Right ventricle myocardium superior (tissue), 1 donor: Measurements from ENCODE around the gene PPP2R2B. TPM values are rescaled to one million over a fixed set of nuclear protein-coding genes. Genes with fewer than 3 reads are reported as not detected.

Experiments used
- ATAC-seq: fragments of 200-7000 bp; cut with Tn5 transposase; one replicate; pipeline ENCODE4 v1.9.1; 2020; ENCODE audit warnings: mild to moderate bottlenecking; ENCODE audit not compliant: poor library complexity
- DNase-seq: peaks from one replicate; pipeline ENCODE4 v3.0.0-alpha.2; 2020
- intact Hi-C: fragments of 100-400 bp; cut with DNase I; formaldehyde crosslinking; loops from one replicate; pipeline ENCODE4 v1.11.2; 2022
- total RNA-seq: library from RNA; stranded (reverse); fragmentation: NEBNext Ultra II Directional; extraction: Animal tissue kit (Norgen Biotek cat#: 25700); gene quantifications from one replicate; pipeline ENCODE4 v1.2.1, GENCODE V29; 2021
- donor health status: DM: no; HTN: yes; CAD: no; lungs with severe emphysema.

PPP2R2B gene
- total RNA-seq, 1 donor from 2014 or later, result 0.19 TPM

DNA sequence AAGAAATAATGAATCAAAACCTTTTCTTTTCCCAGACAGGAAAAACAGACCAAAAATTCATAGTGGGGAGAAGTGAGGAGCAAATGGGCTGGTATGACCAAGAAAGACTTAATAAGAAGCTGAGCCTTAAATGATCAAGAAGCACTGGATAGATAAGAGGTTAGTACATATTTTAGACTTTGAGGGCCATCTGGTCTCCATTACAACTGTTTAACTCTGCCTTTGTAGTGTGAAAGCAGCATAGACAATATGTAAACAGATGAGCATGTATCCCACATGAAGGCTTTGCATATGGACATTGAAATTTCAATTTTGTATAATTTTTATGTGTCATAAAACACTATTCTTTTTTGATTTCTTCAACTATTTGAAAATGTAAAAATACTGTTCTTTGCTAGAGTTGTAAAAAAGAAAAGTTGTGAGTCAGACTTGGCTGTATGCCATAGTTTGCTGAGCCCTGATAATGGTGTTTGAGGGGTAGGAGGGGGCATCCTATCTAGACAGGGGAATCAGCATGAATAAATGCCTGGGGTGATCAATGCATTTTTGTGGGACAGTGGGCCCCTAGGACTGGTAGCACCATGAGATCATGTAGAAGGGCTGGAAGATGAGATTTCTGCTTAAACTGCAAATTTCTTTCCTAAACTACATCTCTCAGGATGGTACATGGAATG, 270.8 kb downstream of the PPP2R2B start:
- DNase-seq (no peak), ATAC-seq (no peak)
- intact Hi-C loops, result no loop called here

- intact Hi-C loops, result no loop called here
- no peak for DNase-seq
- no peak for ATAC-seq
Observed at GRCh38 chr5:146606893-146607292, 271.7 kb downstream of the PPP2R2B start.

DNA sequence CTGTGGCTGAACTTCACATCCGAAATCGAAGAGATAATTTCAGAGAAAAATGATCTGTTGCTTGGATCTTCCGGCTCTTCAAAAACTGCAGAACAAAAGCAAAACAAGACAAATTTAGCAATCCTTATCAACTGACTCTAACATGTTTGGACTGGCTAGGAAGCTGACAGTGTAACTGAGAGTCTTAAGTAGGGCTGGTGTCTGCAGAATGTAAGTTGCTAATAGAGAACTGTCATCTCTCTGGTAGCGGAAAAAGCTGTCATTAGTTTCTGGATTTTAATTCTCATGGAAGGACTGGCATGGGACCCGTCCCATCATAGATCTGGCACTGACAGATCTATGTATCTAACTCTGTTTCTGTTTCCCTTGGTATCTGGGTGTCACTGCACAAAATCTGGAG, 278.2 kb downstream of the PPP2R2B start:
- DNase-seq, result no peak
- intact Hi-C loops, result no loop called here
- no peak for ATAC-seq

GRCh38 chr5:146599261-146599660, 279.3 kb downstream of the PPP2R2B start:
- intact Hi-C loops, result no loop called here
- no peak for ATAC-seq
- no peak for DNase-seq

- ATAC-seq (no peak), DNase-seq (no peak)
- intact Hi-C loops, result no loop called here
Observed at GRCh38 chr5:146595088-146595487, 283.5 kb downstream of the PPP2R2B start.

DNA sequence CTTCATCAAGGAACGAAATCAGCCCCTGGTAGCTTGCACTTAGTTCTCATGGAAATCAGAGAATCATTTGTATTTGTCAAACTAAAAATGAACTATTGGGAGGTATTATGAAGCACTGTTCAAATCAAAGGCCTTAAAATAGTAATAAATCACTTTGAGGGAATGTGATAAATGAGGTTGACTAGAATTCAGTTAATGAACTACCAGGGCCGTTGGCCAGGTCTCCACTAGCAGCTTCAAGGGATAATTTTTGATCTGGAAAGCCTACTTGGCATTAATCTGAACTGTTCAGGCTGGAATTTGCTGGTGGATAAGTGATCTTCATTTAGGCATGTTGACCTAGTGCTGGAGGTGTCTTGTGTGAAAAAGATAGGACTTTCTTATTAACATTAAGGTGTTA, 286.2 kb downstream of the PPP2R2B start:
- DNase-seq, result no peak
- intact Hi-C loops, result no loop called here
- no peak for ATAC-seq

- intact Hi-C loops, result no loop called here
- ATAC-seq, result no peak
- DNase-seq, result no peak
Observed at GRCh38 chr5:146589028-146589345, 289.6 kb downstream of the PPP2R2B start.

- ATAC-seq (no peak), DNase-seq (no peak)
- intact Hi-C loops, result no loop called here
Observed at GRCh38 chr5:146588331-146589027, 290.1 kb downstream of the PPP2R2B start.

GRCh38 chr5:146586752-146587151, 291.8 kb downstream of the PPP2R2B start:
- DNase-seq, result no peak
- no peak for ATAC-seq
- intact Hi-C loops, result no loop called here

DNA sequence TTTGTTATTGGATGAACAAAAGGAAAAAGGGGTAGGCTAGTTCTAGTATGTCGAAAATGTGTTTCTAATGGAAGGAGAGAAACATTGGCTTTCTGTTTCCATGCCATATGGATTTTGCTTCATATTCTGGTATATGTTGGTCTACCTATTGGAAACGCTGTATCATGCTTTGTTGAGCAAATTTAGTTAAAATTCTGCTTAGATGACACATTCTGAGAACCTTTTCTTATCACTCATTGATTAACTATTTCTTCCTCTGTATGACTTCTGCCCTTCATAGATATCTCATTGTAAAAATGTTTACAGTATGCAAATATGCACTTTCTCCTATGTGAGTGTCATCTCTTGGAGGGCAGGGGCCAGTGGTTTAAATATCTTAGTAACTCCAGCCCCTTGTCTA, 293.8 kb downstream of the PPP2R2B start:
- ATAC-seq (no peak), DNase-seq (no peak)
- intact Hi-C loops, result no loop called here

DNA sequence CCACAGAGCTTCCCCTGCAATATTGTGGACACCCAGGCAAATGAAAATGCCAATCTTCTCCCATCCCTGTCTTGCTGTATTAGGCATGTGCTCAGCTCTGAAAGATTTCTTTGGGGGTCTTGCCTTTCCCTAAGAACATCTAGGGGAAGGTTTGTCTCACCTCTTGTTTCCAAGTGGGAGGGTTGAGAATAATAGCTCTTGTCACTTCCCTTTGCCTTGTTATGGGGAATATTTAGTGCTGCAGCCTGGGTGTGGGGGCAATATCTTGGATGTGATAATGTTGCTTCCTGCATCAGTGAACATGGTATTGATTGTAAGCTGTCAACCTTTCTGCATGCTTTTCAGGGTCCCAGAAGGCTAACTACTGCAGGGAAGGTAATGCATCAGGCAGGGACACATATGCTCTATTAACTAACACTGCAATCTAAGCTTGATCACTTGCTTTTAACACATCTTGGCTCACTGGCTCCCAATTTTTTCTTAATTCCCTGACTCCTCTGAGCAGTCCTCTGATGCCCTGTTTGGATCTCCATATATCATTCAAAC, 296.4 kb downstream of the PPP2R2B start:
- intact Hi-C loops, result no loop called here

DNA sequence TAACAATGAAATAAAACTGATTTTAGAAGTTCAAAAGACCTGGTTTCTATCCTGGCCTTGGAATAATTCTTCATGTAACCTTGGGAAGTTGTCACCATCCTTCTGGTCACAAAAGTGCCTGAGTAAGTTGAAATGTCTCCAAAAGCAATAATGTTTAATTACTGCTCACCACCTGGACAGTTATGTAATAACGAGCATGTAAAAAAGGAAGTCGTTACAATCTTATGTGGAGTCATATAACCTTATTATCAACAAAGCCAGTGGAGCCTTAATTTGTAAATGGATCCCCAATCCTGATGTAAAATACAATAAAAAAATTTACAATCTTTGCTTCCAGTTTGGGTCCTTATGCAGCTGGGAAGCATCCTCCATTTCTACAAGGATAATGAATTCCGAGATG, 298.3 kb downstream of the PPP2R2B start:
- intact Hi-C loops, result no loop called here
- ATAC-seq, result no peak
- DNase-seq, result no peak

More for the DNA sequence above, 296.4 kb downstream of the PPP2R2B start:
- ATAC-seq (no peak), DNase-seq (no peak)

- intact Hi-C loops, result no loop called here
- no peak for DNase-seq
- no peak for ATAC-seq
Observed at GRCh38 chr5:146574713-146575112, 303.8 kb downstream of the PPP2R2B start.

DNA sequence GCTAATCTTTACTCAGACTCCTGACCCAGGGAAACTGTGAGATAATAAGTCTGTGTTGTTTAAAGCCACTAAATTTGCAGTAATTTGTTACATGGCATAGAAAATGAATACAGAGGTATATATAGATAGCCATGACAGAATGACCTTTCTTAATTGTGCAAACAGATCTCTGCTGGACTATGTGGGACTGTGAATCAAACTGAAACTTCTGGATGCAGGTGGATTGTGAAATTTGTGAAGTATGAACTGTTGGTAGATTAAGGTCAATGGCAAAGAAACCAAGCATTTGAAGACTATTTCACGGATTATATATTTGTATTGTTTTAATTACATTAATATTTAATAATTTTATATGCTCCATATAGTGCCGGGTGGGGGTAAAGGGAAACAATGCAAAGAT, 310.4 kb downstream of the PPP2R2B start:
- no peak for DNase-seq
- intact Hi-C loops, result no loop called here
- ATAC-seq, result no peak

DNA sequence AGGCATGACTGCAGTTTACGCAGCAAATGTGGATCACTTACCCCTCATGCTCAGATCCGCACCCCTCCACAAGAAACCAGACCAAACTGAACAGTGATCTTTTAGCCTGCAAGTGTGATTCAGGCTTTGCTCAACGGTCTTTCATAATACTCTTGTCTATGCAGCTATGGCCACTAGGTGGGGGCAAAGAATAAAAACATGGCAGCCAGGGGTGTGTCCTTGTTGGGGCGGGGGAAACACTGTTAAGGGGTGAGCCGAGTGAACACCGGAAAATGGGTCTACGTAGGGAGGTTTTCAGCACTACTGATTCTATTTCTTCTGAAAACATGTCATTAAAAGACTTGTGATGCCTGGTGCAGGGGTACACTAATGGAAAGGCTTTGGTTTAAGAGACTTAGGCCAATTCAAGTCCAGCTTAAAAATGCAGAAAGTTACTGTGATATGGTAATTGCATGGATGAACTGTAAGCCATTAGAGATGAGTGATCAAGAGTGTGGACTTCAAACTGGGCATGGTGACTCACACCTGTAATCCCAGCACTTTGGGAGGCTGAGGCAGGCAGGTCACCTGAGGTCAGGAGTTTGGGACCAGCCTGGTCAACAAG, 312.7 kb downstream of the PPP2R2B start:
- peak; percentile 64 for ATAC-seq
- intact Hi-C loops, result no loop called here
- no peak for DNase-seq

GRCh38 chr5:146564007-146564762, 314.4 kb downstream of the PPP2R2B start:
- intact Hi-C loops, result no loop called here
- DNase-seq, result no peak
- ATAC-seq, result no peak

DNA sequence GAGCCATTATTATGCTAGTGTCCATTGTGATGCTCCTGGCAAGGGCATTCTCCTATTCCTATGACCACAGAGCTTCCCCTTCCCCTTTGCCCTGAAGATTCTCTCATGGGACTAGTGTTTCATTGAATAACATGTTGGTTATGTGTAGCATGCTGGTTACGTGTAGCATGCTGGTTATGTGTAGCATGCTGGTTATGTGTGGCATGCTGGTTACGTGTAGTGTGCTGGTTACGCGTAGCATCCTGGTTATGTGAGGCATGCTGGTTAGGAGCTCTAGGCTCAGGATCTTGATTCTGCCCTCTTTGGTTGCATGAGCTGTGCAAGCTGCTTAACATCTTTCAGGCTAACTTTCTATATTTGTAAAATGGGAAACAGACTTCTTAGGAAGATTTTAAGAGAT, 316.1 kb downstream of the PPP2R2B start:
- ATAC-seq (no peak), DNase-seq (no peak)
- intact Hi-C loops, result no loop called here

- ATAC-seq (no peak), DNase-seq (no peak)
- intact Hi-C loops, result no loop called here
Observed at GRCh38 chr5:146561711-146562110, 316.8 kb downstream of the PPP2R2B start.

DNA sequence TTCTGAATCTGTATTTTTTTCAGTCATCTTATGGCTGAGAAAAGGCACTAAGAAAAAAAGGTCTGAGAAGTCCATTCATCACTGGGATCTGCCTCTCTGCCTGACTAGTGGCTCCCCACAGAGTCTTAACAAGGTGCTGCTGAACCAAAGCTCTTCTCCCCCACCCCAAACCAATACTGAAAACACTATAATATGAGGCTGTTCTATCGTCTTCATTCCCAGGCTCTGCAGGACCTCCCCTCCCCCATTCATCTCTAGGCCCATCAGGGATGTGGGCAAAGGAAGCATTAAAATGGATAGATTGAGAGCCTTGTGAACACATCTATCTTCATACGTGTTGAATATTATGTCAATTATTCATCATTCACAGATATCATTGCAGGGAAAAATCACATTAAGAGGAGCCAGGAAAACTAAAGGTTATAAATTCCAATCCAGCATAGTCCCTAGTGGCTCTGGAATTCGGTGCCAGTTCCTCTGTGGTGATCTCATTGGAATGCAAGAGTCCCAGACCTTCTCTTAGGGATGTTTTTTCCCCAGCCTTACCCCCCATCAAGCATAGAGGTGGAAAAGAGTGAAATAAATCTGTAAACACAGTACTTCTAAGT, 318.2 kb downstream of the PPP2R2B start:
- no peak for DNase-seq
- intact Hi-C loops, result no loop called here
- no peak for ATAC-seq
